HFFc6 (cell line): ENCODE results near the gene CLIC5. TPM values are rescaled to one million over a fixed set of nuclear protein-coding genes. Genes with fewer than 3 reads are reported as not detected.

Experiments
- DNase-seq: peaks from one replicate; pipeline ENCODE4 v3.0.0-alpha.2; 2018
- H3K27ac Mint-ChIP-seq: 2 replicates; pipeline ENCODE4 v1.8.0; 2020; ENCODE audit warnings: mild to moderate bottlenecking, mixed read lengths
- H3K27me3 Mint-ChIP-seq: 2 replicates; pipeline ENCODE4 v1.8.0; 2021; ENCODE audit warnings: mild to moderate bottlenecking, moderate library complexity, mixed read lengths; ENCODE audit not compliant: insufficient read depth
- H3K36me3 Mint-ChIP-seq: 2 replicates; pipeline ENCODE4 v1.8.0; 2021; ENCODE audit warnings: low read depth, mixed read lengths
- H3K4me1 Mint-ChIP-seq: 2 replicates; pipeline ENCODE4 v1.8.0; 2020; ENCODE audit warnings: low read depth, mixed read lengths
- H3K4me3 Mint-ChIP-seq: 2 replicates; pipeline ENCODE4 v1.8.0; 2020; ENCODE audit warnings: mild to moderate bottlenecking, moderate library complexity, mixed read lengths
- H3K9me3 Mint-ChIP-seq: 2 replicates; pipeline ENCODE4 v1.8.0; 2020; ENCODE audit warnings: mild to moderate bottlenecking, mixed read lengths
- CTCF ChIP-seq: fragments of 200-600 bp; sonication (generic); IDR thresholded peaks from 2 replicates; pipeline ENCODE4 v1.5.0; 2021; ENCODE audit warnings: antibody characterized with exemption, mild to moderate bottlenecking
- total RNA-seq, 6 experiments: library from RNA; stranded (reverse); fragmentation: NEBNext Ultra II Directional; extraction: Animal tissue kit (Norgen Biotek cat#: 25700); gene quantifications; 2 replicates in 1 of 6; 3 replicates in 5 of 6; pipeline ENCODE4 v1.2.3, GENCODE V29; 2021

The CLIC5 gene
- total RNA-seq, 6 experiments from 2014 or later: not detected

- H3K27me3 Mint-ChIP-seq: no peaks in the 10 kb centered on the region
- H3K36me3 Mint-ChIP-seq: no peaks in the 10 kb centered on the region
- no peaks in the 10 kb centered on the region for H3K9me3 Mint-ChIP-seq
- H3K27ac Mint-ChIP-seq: peak overlapping the region; percentile 58; the same call in 1 of the 2 replicates
- no peak for TF ChIP-seq CTCF
- peak; percentile 70 for DNase-seq
- H3K4me3 Mint-ChIP-seq: no peak overlapping the region
- H3K4me1 Mint-ChIP-seq: peaks cover 14% of the 10 kb centered on the region
Observed at GRCh38 chr6:46044881-46045617, 29.4 kb upstream of the CLIC5 start.

GRCh38 chr6:46042355-46042999, 26.8 kb upstream of the CLIC5 start:
- TF ChIP-seq CTCF: peak; percentile 66
- no peaks in the 10 kb centered on the region for H3K9me3 Mint-ChIP-seq
- no peaks in the 10 kb centered on the region for H3K36me3 Mint-ChIP-seq
- no peak overlapping the region for H3K27ac Mint-ChIP-seq
- H3K27me3 Mint-ChIP-seq: no peaks in the 10 kb centered on the region
- DNase-seq: peak; percentile 9
- H3K4me1 Mint-ChIP-seq: peaks cover 14% of the 10 kb centered on the region
- no peak overlapping the region for H3K4me3 Mint-ChIP-seq

DNA sequence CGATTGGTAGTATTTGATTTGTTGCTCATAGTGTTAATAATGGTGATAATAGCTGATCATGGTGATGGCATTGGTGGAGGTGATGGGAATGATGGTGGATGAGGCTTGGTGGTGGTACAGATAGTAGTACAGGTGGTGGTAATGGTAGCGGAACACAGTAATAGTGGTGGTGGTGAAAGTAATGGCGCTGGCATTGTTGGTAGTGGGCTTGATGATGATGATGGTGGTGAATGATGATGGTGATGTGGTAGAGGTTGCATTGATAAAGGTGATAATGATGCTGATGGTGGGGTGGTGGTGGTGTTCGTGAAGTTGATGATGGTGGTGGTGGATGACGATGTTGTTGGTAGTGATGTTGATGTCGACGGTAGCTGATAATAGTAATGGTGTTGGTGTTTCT, 24.6 kb upstream of the CLIC5 start:
- H3K36me3 Mint-ChIP-seq: no peaks in the 10 kb centered on the region
- H3K4me1 Mint-ChIP-seq: peaks cover 12% of the 10 kb centered on the region

DNA sequence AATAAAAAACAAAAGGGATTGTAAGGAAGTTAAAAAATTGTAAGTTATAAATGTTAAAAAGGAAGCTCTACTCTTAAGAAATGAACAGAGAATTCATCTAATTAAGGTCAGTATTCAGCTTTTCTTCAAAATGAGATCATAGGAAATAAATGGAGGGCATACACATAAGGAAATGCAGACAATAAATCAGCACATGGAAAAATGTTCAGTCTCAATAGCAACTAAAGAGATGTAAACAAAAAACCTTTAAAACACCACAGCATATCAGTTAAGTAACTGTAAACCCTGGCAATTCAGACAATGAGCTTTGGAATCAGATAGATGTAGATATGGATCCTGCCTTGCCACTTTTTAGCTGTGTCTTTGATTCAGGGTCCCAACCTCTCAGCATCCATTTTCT, 24.0 kb upstream of the CLIC5 start:
- H3K27ac Mint-ChIP-seq: no peak overlapping the region
- peaks cover 2% of the 10 kb centered on the region; the same call in 1 of the 2 replicates for H3K27me3 Mint-ChIP-seq
- no peaks in the 10 kb centered on the region for H3K9me3 Mint-ChIP-seq
- DNase-seq: no peak
- no peak overlapping the region for H3K4me3 Mint-ChIP-seq
- TF ChIP-seq CTCF: no peak
- peaks cover 5% of the 10 kb centered on the region; the same call in 1 of the 2 replicates for H3K4me1 Mint-ChIP-seq
- no peaks in the 10 kb centered on the region for H3K36me3 Mint-ChIP-seq

More for the DNA sequence above, 24.6 kb upstream of the CLIC5 start:
- no peak for TF ChIP-seq CTCF
- no peaks in the 10 kb centered on the region for H3K9me3 Mint-ChIP-seq
- no peak overlapping the region for H3K27ac Mint-ChIP-seq
- H3K27me3 Mint-ChIP-seq: peaks cover 2% of the 10 kb centered on the region; the same call in 1 of the 2 replicates
- no peak overlapping the region for H3K4me3 Mint-ChIP-seq
- DNase-seq: no peak

DNA sequence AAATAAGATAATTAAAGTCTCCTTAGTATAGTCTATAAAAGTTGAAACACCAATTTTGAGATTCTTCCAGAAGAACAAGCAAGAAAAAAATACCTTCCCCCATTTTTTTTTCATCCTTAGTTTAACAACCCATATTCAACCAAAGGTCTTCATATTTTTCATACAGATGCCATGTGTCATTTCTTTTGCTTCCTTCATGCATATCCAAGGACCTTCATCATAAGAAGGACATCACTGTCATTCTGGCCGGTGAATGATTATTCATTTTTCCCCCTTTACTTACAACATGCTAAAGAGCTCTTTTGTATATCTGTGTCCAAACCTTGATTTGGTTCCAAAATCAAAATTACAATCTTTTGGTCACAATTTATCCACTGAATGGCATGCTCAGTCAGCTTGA, 21.3 kb upstream of the CLIC5 start:
- Mint-ChIP-seq H3K4me1 (no peaks in the 10 kb centered on the region), H3K27ac (no peak overlapping the region), H3K27me3 (peaks cover 2% of the 10 kb centered on the region; the same call in 1 of the 2 replicates), H3K9me3 (no peaks in the 10 kb centered on the region), H3K36me3 (no peaks in the 10 kb centered on the region), H3K4me3 (no peak overlapping the region)
- no peak for TF ChIP-seq CTCF
- no peak for DNase-seq
